22Rv1 (cell line): Measurements from ENCODE around the gene RSRC1.

ENCODE experiments used
- CTCF ChIP-seq: fragments of 450-650 bp; IDR thresholded peaks from 2 replicates; pipeline ENCODE4 v1.5.1; 2017; ENCODE audit warnings: mild to moderate bottlenecking
- ZFX ChIP-seq: fragments of 450-650 bp; IDR thresholded peaks from 2 replicates; pipeline ENCODE4 v1.6.1; 2017; ENCODE audit warnings: antibody characterized with exemption, borderline replicate concordance

GRCh38 chr3:158221426-158221825 lies 111.5 kb downstream of the RSRC1 start:
- TF ChIP-seq CTCF (no peak), ZFX (no peak)
